GM21723 (cell line): Measurements from ENCODE around the gene RNF208.

Experiments
- ATAC-seq: cut with Tn5 transposase; IDR thresholded peaks from one replicate; pipeline ENCODE4 v1.9.1; 2021; ENCODE audit warnings: mild to moderate bottlenecking, moderate library complexity; ENCODE audit not compliant: unreplicated experiment

Gene RNF208

GRCh38 chr9:137215196-137215986 is 6.6 kb downstream of the RNF208 start:
- ATAC-seq = no peak

GRCh38 chr9:137214620-137215019 is 7.4 kb downstream of the RNF208 start:
- ATAC-seq = no peak

- ATAC-seq = no peak
Measured at GRCh38 chr9:137213160-137214060, 8.6 kb downstream of the RNF208 start.

- ATAC-seq = no peak
Measured at GRCh38 chr9:137212520-137212919, 9.5 kb downstream of the RNF208 start.

- ATAC-seq = no peak
Measured at GRCh38 chr9:137211532-137211931, 10.5 kb downstream of the RNF208 start.

- no peak for ATAC-seq
Measured at GRCh38 chr9:137206602-137207001, 15.4 kb downstream of the RNF208 start.

GRCh38 chr9:137205126-137206069 is 16.6 kb downstream of the RNF208 start, which contains the start of the genes NDOR1 and TMEM203:
NDOR1 (plus strand) TSS chr9:137205700; CDS start chr9:137205778, 78 bp downstream.
TMEM203 (minus strand) TSS chr9:137205648; CDS start chr9:137205414, 234 bp downstream.
- ATAC-seq = peak; percentile 49

- ATAC-seq = no peak
Measured at GRCh38 chr9:137204731-137205125, 17.3 kb downstream of the RNF208 start.

- ATAC-seq = no peak
Measured at GRCh38 chr9:137202966-137203365, 19.1 kb downstream of the RNF208 start.

- ATAC-seq = no peak
Measured at GRCh38 chr9:137201205-137201868, 20.7 kb downstream of the RNF208 start.

- ATAC-seq = peak; percentile 82
Measured at GRCh38 chr9:137200311-137201204, 21.5 kb downstream of the RNF208 start, which contains the start of gene TPRN. TPRN (minus strand) TSS chr9:137200741; CDS start chr9:137200711, 30 bp downstream.

GRCh38 chr9:137199411-137200121 is 22.5 kb downstream of the RNF208 start:
- ATAC-seq = no peak

- ATAC-seq = no peak
Measured at GRCh38 chr9:137198902-137199283, 23.1 kb downstream of the RNF208 start.

- ATAC-seq = no peak
Measured at GRCh38 chr9:137198051-137198901, 23.8 kb downstream of the RNF208 start.

- no peak for ATAC-seq
Measured at GRCh38 chr9:137195525-137196220, 26.4 kb downstream of the RNF208 start.

- ATAC-seq = no peak
Measured at GRCh38 chr9:137194909-137195308, 27.1 kb downstream of the RNF208 start.

GRCh38 chr9:137194388-137194787 is 27.7 kb downstream of the RNF208 start:
- no peak for ATAC-seq
